MM.1S (cell line): Measurements from ENCODE around the gene RASGEF1C.

Experiments used
- DNase-seq: peaks from one replicate; pipeline ENCODE4 v3.0.0-alpha.2; 2015
- H2AFZ ChIP-seq: fragments of 300-600 bp; sonication (generic); 2 replicates; pipeline ENCODE4 v1.6.0; 2016; ENCODE audit warnings: antibody characterized with exemption, low read length
- H3F3A ChIP-seq: fragments of 300-600 bp; sonication (generic); 2 replicates; pipeline ENCODE4 v1.6.1; 2016; ENCODE audit warnings: mild to moderate bottlenecking, antibody characterized with exemption, low read length, moderate library complexity, mixed read lengths; ENCODE audit not compliant: insufficient read depth
- H3K27ac ChIP-seq: fragments of 300-600 bp; sonication (generic); 2 replicates; pipeline ENCODE4 v1.5.1; 2016; ENCODE audit warnings: mild to moderate bottlenecking, low read length
- H3K27me3 ChIP-seq: fragments of 300-600 bp; sonication (generic); replicated peaks from 2 replicates; pipeline ENCODE4 v1.6.0; 2016; ENCODE audit warnings: low read length; ENCODE audit not compliant: insufficient read depth
- H3K36me3 ChIP-seq: fragments of 300-600 bp; sonication (generic); replicated peaks from 2 replicates; pipeline ENCODE4 v1.6.1; 2016; ENCODE audit warnings: mild to moderate bottlenecking, low read length, mixed read lengths; ENCODE audit not compliant: insufficient read depth
- H3K4me1 ChIP-seq: fragments of 300-600 bp; sonication (generic); 2 replicates; pipeline ENCODE4 v1.6.1; 2016; ENCODE audit warnings: low read length, mixed read lengths
- H3K4me2 ChIP-seq: fragments of 300-600 bp; sonication (generic); 2 replicates; pipeline ENCODE4 v1.6.0; 2016; ENCODE audit warnings: low read depth, low read length
- H3K4me3 ChIP-seq: fragments of 300-600 bp; sonication (generic); 2 replicates; pipeline ENCODE4 v1.5.1; 2016; ENCODE audit warnings: low read length, mixed read lengths
- H3K79me2 ChIP-seq: fragments of 300-600 bp; sonication (generic); 2 replicates; pipeline ENCODE4 v1.6.1; 2016; ENCODE audit warnings: mixed run types, low read length, mixed read lengths
- H3K9ac ChIP-seq: fragments of 300-600 bp; sonication (generic); 2 replicates; pipeline ENCODE4 v1.6.1; 2016; ENCODE audit warnings: low read length, mixed read lengths
- H3K9me2 ChIP-seq: fragments of 300-600 bp; sonication (generic); replicated peaks from 2 replicates; pipeline ENCODE4 v1.6.1; 2016; ENCODE audit warnings: mild to moderate bottlenecking, low read length, mixed read lengths; ENCODE audit not compliant: insufficient read depth
- H3K9me3 ChIP-seq: fragments of 300-600 bp; sonication (generic); replicated peaks from 2 replicates; pipeline ENCODE4 v1.6.1; 2016; ENCODE audit warnings: mild to moderate bottlenecking, low read length, mixed read lengths; ENCODE audit not compliant: insufficient read depth
- H4K20me1 ChIP-seq: fragments of 300-600 bp; sonication (generic); 2 replicates; pipeline ENCODE4 v1.6.1; 2016; ENCODE audit warnings: mild to moderate bottlenecking, low read length, moderate library complexity, mixed read lengths; ENCODE audit not compliant: insufficient read depth
- EZH2 ChIP-seq: fragments of 300-600 bp; sonication (generic); optimal IDR thresholded peaks from 2 replicates; pipeline ENCODE3; 2017; ENCODE audit warnings: low read depth, mild to moderate bottlenecking, antibody characterized with exemption, low read length, mixed read lengths
- EZH2phosphoT487 ChIP-seq: fragments of 300-600 bp; sonication (generic); IDR thresholded peaks from 2 replicates; pipeline ENCODE4 v1.6.1; 2018; ENCODE audit warnings: antibody characterized with exemption, low read length
- TF ChIP-seq, protein P1 (sequence below): fragments of 300-600 bp; sonication (generic); IDR thresholded peaks from 2 replicates; pipeline ENCODE4 v1.5.1; 2016; ENCODE audit warnings: antibody characterized with exemption, low read length, mixed read lengths

Gene RASGEF1C

DNA sequence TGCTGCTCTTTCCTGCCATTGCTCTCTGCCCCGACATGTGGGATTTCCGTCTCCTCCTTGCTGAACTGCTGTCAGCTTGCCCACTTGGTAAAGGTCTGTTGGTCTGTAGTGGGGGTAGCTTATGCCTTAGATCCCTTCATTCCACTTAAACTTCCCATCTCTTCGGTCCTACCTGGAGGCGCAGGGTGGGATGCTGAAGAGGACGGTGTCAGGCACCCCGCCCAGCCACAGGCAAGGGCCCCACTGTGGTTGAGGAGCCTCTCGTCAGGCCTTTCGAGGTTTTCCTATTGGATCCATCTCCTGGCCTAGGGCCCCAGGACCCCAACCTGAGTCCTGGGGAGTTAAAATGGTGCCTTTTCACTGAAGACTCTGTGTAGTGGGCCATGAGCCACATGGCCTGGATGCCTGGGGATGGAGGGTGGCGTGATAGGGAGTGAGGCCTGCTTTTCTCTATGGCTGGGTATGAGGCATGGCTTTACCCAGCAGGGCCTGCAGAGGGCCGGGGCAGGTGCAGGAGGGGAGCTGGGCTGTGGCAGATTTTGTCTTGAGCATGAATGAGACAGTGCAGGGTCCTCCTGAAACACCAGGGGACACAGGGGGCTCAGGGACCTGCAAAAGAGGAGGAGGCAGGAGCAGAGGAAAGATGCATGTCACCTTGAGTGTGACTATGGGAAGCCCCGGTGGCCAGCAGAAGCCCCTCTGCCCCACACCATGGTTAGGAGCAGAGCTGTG lies 111.7 kb downstream of the RASGEF1C start:
- H3K9me3 ChIP-seq, result no peaks in the 10 kb centered on the region
- H3K4me2 ChIP-seq, result no peak overlapping the region
- H3K9me2 ChIP-seq, result no peaks in the 10 kb centered on the region
- H4K20me1 ChIP-seq, result no peaks in the 10 kb centered on the region
- no peaks in the 10 kb centered on the region; the same call in 1 of the 2 replicates for H3F3A ChIP-seq
- no peak for DNase-seq
- H3K36me3 ChIP-seq, result no peaks in the 10 kb centered on the region
- peaks cover 23% of the 10 kb centered on the region for H3K27me3 ChIP-seq
- no peak overlapping the region for H3K9ac ChIP-seq
- no peak overlapping the region for H3K4me3 ChIP-seq
- no peaks in the 10 kb centered on the region for H3K79me2 ChIP-seq
- H3K4me1 ChIP-seq, result no peaks in the 10 kb centered on the region
- no peak overlapping the region for H2AFZ ChIP-seq
- H3K27ac ChIP-seq, result no peak overlapping the region
- TF ChIP-seq, protein P1, sequence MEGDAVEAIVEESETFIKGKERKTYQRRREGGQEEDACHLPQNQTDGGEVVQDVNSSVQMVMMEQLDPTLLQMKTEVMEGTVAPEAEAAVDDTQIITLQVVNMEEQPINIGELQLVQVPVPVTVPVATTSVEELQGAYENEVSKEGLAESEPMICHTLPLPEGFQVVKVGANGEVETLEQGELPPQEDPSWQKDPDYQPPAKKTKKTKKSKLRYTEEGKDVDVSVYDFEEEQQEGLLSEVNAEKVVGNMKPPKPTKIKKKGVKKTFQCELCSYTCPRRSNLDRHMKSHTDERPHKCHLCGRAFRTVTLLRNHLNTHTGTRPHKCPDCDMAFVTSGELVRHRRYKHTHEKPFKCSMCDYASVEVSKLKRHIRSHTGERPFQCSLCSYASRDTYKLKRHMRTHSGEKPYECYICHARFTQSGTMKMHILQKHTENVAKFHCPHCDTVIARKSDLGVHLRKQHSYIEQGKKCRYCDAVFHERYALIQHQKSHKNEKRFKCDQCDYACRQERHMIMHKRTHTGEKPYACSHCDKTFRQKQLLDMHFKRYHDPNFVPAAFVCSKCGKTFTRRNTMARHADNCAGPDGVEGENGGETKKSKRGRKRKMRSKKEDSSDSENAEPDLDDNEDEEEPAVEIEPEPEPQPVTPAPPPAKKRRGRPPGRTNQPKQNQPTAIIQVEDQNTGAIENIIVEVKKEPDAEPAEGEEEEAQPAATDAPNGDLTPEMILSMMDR, result no peak
- TF ChIP-seq EZH2phosphoT487 (no peak), EZH2 (no peak)

DNA sequence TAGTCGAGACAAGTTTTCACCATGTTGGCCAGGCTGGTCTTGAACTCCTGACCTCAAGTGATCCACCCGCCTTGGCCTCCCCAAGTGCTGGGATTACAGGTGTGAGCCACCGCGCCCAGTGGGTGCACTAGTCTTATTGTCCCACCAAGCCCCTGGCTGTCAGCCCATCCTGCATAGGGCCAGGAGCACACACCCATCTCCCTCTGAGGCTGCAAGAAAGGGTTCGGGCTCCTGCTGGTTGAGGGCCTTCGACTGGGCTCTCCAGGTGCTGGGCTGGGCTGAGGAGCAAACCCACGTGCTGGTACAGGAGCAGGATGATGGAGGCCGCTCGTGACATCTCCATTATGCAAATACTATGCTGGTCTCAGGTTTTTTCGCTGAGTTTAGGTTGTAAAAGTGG lies 112.4 kb downstream of the RASGEF1C start:
- Histone ChIP-seq H2AFZ (no peak overlapping the region), H4K20me1 (no peaks in the 10 kb centered on the region), H3K9me2 (no peaks in the 10 kb centered on the region), H3F3A (no peaks in the 10 kb centered on the region; the same call in 1 of the 2 replicates), H3K4me1 (no peaks in the 10 kb centered on the region), H3K9ac (no peak overlapping the region), H3K4me3 (no peak overlapping the region), H3K36me3 (no peaks in the 10 kb centered on the region), H3K9me3 (no peaks in the 10 kb centered on the region), H3K4me2 (no peak overlapping the region), H3K79me2 (no peaks in the 10 kb centered on the region), H3K27me3 (peaks cover 16% of the 10 kb centered on the region), H3K27ac (no peak overlapping the region)
- DNase-seq, result no peak
- TF ChIP-seq EZH2phosphoT487 (no peak), EZH2 (no peak)
- TF ChIP-seq, protein P1, result no peak

DNA sequence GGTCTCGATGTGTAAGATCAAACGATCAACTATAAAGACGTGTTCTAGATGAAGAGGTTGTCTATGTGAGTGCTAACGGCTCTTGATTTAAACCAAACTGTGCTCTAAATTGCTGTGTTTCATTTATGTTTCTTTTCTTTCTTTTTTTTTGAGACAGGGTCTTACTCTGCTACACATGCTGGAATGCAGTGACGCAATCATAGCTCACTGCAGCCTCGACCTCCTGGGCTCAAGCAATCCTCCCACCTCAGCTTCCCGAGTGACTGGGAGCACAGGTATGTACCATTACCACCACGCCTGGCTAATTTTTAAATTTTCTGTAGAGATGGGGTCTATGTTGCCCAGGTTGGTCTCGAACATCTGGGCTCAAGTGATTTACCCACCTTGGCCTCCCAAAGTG lies 113.5 kb downstream of the RASGEF1C start:
- Histone ChIP-seq H3K9me2 (no peaks in the 10 kb centered on the region), H3K9me3 (no peaks in the 10 kb centered on the region), H3K4me1 (0 out of 2 replicates have a peak, but pooled peaks cover 4% of the 10 kb centered on the region), H3K4me3 (no peak overlapping the region), H3K4me2 (no peak overlapping the region), H2AFZ (no peak overlapping the region), H3K27me3 (peaks cover 6% of the 10 kb centered on the region; the same call in 1 of the 2 replicates), H3K9ac (no peak overlapping the region), H3K27ac (no peak overlapping the region), H3F3A (no peaks in the 10 kb centered on the region), H3K79me2 (no peaks in the 10 kb centered on the region), H3K36me3 (no peaks in the 10 kb centered on the region), H4K20me1 (no peaks in the 10 kb centered on the region)
- no peak for DNase-seq
- TF ChIP-seq, protein P1, result no peak
- TF ChIP-seq EZH2 (no peak), EZH2phosphoT487 (no peak)
